Fibroblast of pulmonary artery (primary cell): ENCODE results near the gene RIMS4.

Source experiments
- DNase-seq: peaks from one replicate; pipeline ENCODE4 v3.0.0-alpha.2; 2010; ENCODE audit warnings: low read depth
- H3K4me3 ChIP-seq: replicated peaks from 2 replicates; pipeline ENCODE4 v1.5.1; 2011; ENCODE audit warnings: low read depth, mild to moderate bottlenecking, control low read depth, low read length, moderate library complexity
- TF ChIP-seq, protein P1 (sequence below): IDR thresholded peaks from 2 replicates; pipeline ENCODE4 v1.5.1; 2011; ENCODE audit warnings: mild to moderate bottlenecking, control low read depth, low read length, inconsistent platforms; ENCODE audit errors: missing control alignments

Gene RIMS4

GRCh38 chr20:44788706-44789456 lies 21.5 kb downstream of the RIMS4 start:
- DNase-seq, result no peak
- TF ChIP-seq, protein P1, sequence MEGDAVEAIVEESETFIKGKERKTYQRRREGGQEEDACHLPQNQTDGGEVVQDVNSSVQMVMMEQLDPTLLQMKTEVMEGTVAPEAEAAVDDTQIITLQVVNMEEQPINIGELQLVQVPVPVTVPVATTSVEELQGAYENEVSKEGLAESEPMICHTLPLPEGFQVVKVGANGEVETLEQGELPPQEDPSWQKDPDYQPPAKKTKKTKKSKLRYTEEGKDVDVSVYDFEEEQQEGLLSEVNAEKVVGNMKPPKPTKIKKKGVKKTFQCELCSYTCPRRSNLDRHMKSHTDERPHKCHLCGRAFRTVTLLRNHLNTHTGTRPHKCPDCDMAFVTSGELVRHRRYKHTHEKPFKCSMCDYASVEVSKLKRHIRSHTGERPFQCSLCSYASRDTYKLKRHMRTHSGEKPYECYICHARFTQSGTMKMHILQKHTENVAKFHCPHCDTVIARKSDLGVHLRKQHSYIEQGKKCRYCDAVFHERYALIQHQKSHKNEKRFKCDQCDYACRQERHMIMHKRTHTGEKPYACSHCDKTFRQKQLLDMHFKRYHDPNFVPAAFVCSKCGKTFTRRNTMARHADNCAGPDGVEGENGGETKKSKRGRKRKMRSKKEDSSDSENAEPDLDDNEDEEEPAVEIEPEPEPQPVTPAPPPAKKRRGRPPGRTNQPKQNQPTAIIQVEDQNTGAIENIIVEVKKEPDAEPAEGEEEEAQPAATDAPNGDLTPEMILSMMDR, result no peak
- H3K4me3 ChIP-seq, result no peak overlapping the region

GRCh38 chr20:44787299-44787698 lies 23.0 kb downstream of the RIMS4 start:
- no peak for DNase-seq
- no peak overlapping the region for H3K4me3 ChIP-seq
- TF ChIP-seq, protein P1, result no peak

GRCh38 chr20:44785768-44786167 lies 24.6 kb downstream of the RIMS4 start:
- no peak overlapping the region for H3K4me3 ChIP-seq
- TF ChIP-seq, protein P1, result no peak
- DNase-seq, result peak; percentile 7

GRCh38 chr20:44784688-44785087 lies 25.7 kb downstream of the RIMS4 start:
- no peak overlapping the region for H3K4me3 ChIP-seq
- DNase-seq, result no peak
- TF ChIP-seq, protein P1, result no peak

GRCh38 chr20:44781791-44782190 lies 28.6 kb downstream of the RIMS4 start:
- no peak overlapping the region for H3K4me3 ChIP-seq
- DNase-seq, result no peak
- TF ChIP-seq, protein P1, result no peak

DNA sequence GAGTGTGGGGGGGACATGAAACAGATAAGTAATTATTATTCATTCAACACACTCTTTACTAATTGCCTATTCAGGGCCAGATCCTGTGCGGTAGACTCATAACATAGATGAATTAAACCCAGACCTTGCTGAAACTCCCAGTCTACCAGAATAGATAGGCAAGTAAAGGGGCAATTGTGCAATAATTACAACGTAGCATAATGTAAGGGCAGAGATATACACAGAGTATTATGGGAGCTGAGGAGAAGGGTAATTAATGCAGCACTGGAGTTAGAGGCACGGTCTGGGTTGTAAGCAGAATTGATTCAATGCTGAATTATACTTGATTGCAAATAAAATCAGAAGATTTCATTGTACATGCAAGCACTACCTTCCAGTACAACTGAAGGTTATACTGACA lies 29.2 kb downstream of the RIMS4 start:
- DNase-seq, result no peak
- H3K4me3 ChIP-seq, result no peak overlapping the region

DNA sequence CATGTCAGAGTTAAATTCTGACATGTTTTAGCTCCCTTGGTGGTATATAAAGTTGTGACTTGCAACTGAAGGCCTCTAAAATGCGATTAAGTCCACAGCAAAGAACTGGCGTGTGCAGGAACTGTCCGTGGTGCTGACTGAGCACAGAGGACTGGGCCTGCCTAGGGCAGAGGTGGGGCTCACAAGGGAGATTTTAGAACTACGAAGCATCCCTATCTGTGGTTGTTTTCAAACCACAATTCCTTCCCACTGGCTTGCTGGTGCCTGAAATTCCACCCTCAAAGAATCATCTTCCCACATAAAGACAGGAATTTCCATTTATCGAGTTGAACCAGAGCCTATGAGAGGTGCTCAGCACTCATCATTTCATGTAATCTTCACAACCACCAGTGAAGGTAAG lies 30.1 kb downstream of the RIMS4 start:
- peak; percentile 76 for DNase-seq
- TF ChIP-seq, protein P1, result no peak
- no peak overlapping the region for H3K4me3 ChIP-seq

More for the DNA sequence above, 29.2 kb downstream of the RIMS4 start:
- TF ChIP-seq, protein P1, result no peak
